ENCODE data around the gene SEMA3F. TPM values are rescaled to one million over a fixed set of nuclear protein-coding genes. Genes with fewer than 3 reads are reported as not detected.
"Not testable (repeated sequence)": the region's sequence is repeated elsewhere in the genome, so short reads cannot be mapped to it uniquely, and the experiment has no call there.

Gene SEMA3F
- total RNA-seq, 1 donor from 2014 or later, result 9.4 TPM

DNA sequence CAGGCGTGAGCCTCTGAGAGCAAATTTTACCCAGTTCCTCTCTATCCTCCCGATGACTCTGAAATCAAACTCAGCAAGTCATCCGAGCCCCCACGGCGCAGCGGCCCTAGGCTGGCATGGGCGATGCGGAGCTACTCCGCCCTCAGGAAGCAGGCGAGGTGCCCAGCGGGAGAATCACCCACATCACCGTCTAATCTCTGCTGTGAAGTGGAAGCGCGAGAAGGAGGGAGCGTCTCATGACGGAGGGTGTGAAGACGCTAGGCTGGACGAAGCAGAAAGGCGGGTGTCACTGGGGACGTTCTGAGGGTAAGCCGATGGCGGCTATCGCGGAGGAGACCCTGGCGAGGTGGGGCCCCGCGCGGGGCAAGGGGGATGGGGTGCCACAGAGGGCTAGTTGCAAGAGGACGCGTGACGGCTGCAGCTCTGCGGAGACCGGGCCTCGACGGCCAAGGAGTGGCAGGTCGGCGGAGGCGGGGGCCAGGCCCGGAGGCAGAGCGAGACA is 71.8 kb downstream of the SEMA3F start:
- FAIRE-seq, result no peak

GRCh38 chr3:50227390-50228183 is 72.5 kb downstream of the SEMA3F start:
- no peak for FAIRE-seq

More for the DNA sequence above, 71.8 kb downstream of the SEMA3F start:
- no peak for DNase-seq (ENCODE audit: low spot score in 2 of 2)

DNA sequence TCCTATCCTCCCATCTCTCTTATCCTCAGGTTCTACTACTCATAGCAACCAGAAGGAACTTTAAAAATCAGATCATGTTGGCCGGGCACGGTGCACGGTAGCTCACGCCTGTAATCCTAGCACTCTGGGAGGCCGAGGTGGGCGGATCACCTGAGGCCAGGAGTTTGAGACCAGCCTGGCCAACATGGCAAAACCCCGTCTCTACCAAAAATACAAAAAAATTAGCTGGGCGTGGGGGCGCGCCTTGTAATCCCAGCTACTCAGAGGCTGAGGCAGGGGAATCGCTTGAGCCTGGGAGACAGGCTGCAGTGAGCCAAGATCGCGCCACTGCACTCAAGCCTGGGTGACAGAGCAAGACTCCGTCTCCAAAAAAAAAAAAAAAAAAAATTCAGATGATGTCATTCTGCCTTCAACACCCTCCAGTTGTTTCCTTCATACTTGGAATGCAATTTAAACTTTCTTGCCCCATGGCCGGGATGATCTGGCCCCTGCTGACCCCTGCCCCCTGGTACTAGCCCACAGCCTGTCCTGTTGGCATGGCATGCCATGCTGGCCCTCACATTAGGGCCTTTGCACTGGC is 73.2 kb downstream of the SEMA3F start:
- not testable (repeated sequence) for DNase-seq (ENCODE audit: low spot score in 2 of 2); FAIRE-seq

More at GRCh38 chr3:50227390-50228183, 72.5 kb downstream of the SEMA3F start:
- DNase-seq (ENCODE audit: low spot score in 2 of 2), result peak; percentile 91 to 94

DNA sequence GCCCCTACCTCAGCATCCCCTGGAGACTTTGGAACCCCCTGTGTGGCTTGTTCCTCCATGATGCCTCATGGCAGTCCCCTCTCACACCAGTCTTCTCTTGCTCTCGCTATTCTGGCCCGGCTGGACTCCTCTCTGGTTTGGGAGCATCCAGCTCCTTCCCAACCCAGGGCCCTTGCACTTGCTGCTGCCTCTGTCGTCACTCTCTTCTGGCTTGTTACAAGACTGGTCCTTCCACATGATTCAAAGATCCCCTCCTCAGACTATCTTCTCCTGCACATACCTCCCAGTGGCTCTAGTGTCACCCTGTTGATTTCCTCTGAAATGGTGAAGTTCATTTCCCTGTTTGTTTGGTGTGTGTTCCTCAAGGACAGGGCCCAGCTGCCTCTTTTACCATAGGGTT is 74.4 kb downstream of the SEMA3F start:
- DNase-seq (ENCODE audit: low spot score in 2 of 2), result no peak
- no peak for FAIRE-seq

- FAIRE-seq (no peak), DNase-seq (ENCODE audit: low spot score in 2 of 2) (no peak)
Observed at GRCh38 chr3:50230104-50230793, 75.1 kb downstream of the SEMA3F start.

GRCh38 chr3:50230794-50231125 is 75.6 kb downstream of the SEMA3F start:
- no peak for DNase-seq (ENCODE audit: low spot score in 2 of 2)
- no peak for FAIRE-seq

- FAIRE-seq (no peak), DNase-seq (ENCODE audit: low spot score in 2 of 2) (no peak)
Observed at GRCh38 chr3:50231581-50231980, 76.5 kb downstream of the SEMA3F start.

GRCh38 chr3:50232303-50232702 is 77.2 kb downstream of the SEMA3F start:
- no peak for DNase-seq (ENCODE audit: low spot score in 2 of 2)
- no peak for FAIRE-seq

DNA sequence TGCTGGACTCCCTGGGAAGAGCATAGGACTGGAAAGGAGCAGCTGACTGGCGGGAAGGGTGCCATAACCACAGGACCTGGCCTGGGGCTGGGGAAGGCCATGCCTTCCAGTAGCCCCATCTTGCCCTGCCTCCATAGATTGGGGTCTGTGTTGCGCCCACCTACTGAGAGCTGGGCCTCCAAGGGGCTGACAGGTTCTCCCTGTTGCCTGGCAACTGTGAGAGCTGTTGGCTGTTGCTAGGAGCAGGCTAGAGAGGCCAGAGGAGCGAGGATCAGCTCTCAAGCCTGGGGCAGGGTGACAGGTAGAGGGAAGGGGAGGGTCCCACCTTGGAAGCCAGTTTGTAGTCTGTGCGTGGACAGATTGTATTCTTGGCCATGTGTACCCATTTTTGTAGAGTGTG is 78.1 kb downstream of the SEMA3F start:
- FAIRE-seq (no peak), DNase-seq (ENCODE audit: low spot score in 2 of 2) (no peak)

DNA sequence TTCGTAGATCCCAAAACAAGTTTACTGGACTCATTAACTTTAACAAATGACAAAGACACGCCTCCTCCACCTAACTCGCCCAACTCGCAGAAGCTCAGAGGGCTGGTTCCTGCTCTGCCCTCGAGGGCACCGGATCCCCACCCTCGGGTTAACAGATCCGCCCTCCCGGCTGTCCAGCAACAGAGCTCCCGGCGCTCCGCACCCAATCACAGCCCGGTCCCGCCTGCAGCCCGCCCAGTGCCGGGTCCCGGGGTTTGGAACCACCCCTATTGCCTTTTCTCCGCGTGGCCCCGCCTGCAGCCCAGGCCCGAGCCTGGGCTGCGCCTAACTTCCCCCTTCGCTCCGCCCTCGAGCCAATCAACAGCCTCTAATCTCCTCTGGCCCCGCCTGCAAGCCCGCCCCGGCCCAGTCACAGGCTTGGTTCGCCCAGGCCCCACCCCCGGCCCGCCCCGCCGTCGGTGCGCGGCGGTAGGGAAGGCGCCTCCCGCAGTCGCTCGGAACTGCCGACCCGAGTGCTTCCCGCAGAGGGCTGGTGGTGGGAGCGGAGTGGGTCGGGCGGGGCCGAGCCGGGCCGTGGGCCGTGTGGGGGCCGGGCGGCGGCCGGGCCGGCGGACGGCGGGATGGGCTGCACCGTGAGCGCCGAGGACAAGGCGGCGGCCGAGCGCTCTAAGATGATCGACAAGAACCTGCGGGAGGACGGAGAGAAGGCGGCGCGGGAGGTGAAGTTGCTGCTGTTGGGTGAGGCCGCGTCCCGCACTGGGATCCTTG is 80.8 kb downstream of the SEMA3F start, which contains the start of gene GNAI2:
Gene GNAI2, plus strand, starts transcription at position 489 of the 768 bp plus-strand sequence. Its CDS starts 132 bp downstream, at position 621.
- peak; percentile 95 for FAIRE-seq
- peak; percentile 99 for DNase-seq (ENCODE audit: low spot score in 2 of 2)

GRCh38 chr3:50236484-50237132 is 81.5 kb downstream of the SEMA3F start:
- FAIRE-seq (no peak), DNase-seq (ENCODE audit: low spot score in 2 of 2) (no peak)

- FAIRE-seq (no peak), DNase-seq (ENCODE audit: low spot score in 2 of 2) (no peak)
Observed at GRCh38 chr3:50237133-50237651, 82.1 kb downstream of the SEMA3F start.

- no peak for FAIRE-seq
- DNase-seq (ENCODE audit: low spot score in 2 of 2), result peak; percentile 68 to 76
Observed at GRCh38 chr3:50237754-50238548, 82.8 kb downstream of the SEMA3F start.

DNA sequence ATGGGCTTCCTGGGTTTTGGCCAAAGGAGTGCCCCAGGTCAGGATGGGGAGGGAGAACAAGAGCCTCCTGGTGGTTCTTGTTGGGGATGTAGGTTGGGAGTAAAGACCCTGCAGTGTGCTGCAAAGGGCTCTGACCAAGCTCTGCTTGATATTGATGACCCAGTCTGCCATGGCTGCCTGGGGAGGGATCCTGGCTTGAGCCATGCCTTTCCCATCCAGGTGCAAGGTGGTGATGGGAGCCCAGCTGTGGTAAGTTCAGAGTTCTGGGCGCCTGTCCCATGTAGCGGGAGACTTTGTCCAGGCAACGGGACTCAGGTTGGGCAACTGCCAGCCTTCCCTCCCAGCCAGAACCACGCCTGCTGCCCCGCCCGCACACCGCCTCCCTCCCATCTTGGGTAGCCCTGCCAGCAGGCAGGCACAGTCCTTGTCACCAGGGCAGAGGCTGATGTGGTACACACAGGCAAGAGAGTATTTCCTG is 83.5 kb downstream of the SEMA3F start:
- FAIRE-seq (no peak), DNase-seq (ENCODE audit: low spot score in 2 of 2) (peak; percentile 68 to 75)

Small RNA genes lying within 50 kb of the gene (small RNA-seq; reads per million reads assigned to genes)
- gene MIR566 (not detected), gene MIR5787 (not detected)

Other genes with a start within 250 kb of the SEMA3F start
- 14.7 TPM for gene MON1A, start 225.5 kb upstream of the SEMA3F start, total RNA-seq
- 79.5 TPM for gene RBM6, start 215.2 kb upstream of the SEMA3F start, total RNA-seq
- gene RBM5, start 66.4 kb upstream of the SEMA3F start, total RNA-seq, result 199 TPM
- not detected for gene GNAT1, start 36.3 kb downstream of the SEMA3F start, total RNA-seq
- 2.0 TPM for gene SLC38A3, start 49.9 kb downstream of the SEMA3F start, total RNA-seq
- gene GNAI2, start 80.9 kb downstream of the SEMA3F start, total RNA-seq, result 97.0 TPM
- 2.4 TPM for gene SEMA3B, start 113.8 kb downstream of the SEMA3F start, total RNA-seq
- gene LSMEM2, start 123.8 kb downstream of the SEMA3F start, total RNA-seq, result 0.82 TPM
- 17.9 TPM for gene IFRD2, start 137.1 kb downstream of the SEMA3F start, total RNA-seq
- gene HYAL3, start 144.1 kb downstream of the SEMA3F start, total RNA-seq, result 3.7 TPM
- gene NAA80, start 144.1 kb downstream of the SEMA3F start, total RNA-seq, result 5.3 TPM
- 0.41 TPM for gene HYAL1, start 148.2 kb downstream of the SEMA3F start, total RNA-seq
- 35.9 TPM for gene HYAL2, start 167.4 kb downstream of the SEMA3F start, total RNA-seq
- gene TUSC2, start 172.9 kb downstream of the SEMA3F start, total RNA-seq, result 16.7 TPM
- 12.6 TPM for gene RASSF1, start 185.5 kb downstream of the SEMA3F start, total RNA-seq
- 3.7 TPM for gene ZMYND10, start 190.4 kb downstream of the SEMA3F start, total RNA-seq
- 20.8 TPM for gene NPRL2, start 195.5 kb downstream of the SEMA3F start, total RNA-seq
- gene CYB561D2, start 195.5 kb downstream of the SEMA3F start, total RNA-seq, result 11.0 TPM
- gene TMEM115, start 204.2 kb downstream of the SEMA3F start, total RNA-seq, result 18.3 TPM

Data from frontal cortex (tissue), 4 donors.